ENCODE data around the gene FBXL7.

FBXL7 gene

DNA sequence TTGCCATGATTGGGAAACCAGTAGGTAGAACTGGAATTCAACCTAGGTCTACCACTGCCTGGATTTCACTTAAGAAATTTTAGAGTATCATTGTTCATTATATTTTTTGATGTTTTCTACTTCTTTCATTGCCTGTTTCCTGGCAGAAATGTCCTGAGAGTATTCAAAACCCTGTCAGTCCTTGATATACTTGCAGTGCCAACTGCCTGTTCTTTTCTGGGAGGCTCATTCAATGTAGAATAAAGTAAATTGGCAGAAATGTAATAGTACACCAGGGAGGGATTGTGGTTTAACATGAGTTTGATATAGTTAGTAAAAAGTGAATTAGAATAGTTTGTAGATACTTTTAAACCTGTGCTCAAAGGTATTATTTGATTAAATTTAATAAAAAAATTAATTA, 286.3 kb downstream of the FBXL7 start:
- Histone ChIP-seq H3K9me3 (ENCODE audit: insufficient read depth, low read depth, low read length) (no peaks in the 10 kb centered on the region), H2AFZ (ENCODE audit: low read length) (no peak overlapping the region), H3K79me2 (ENCODE audit: insufficient read depth, low read length) (no peaks in the 10 kb centered on the region), H3K9ac (ENCODE audit: low read depth, low read length, poor library complexity, severe bottlenecking) (no peak overlapping the region), H3K4me1 (ENCODE audit: insufficient read depth, low read length, poor library complexity, severe bottlenecking) (no peaks in the 10 kb centered on the region), H3F3A (ENCODE audit: low read depth) (no peaks in the 10 kb centered on the region), H3K4me2 (ENCODE audit: low read depth, low read length, poor library complexity, severe bottlenecking) (no peak overlapping the region), H3K9me2 (replicated peaks; ENCODE audit: low read depth, low read length) (no peaks in the 10 kb centered on the region), H3K27me3 (ENCODE audit: insufficient read depth, low read length, poor library complexity, severe bottlenecking) (no peaks in the 10 kb centered on the region), H4K20me1 (ENCODE audit: insufficient read depth, low read length, poor library complexity, severe bottlenecking) (no peaks in the 10 kb centered on the region), H3K4me3 (ENCODE audit: low read length, poor library complexity, severe bottlenecking) (no peak overlapping the region), H3K36me3 (ENCODE audit: insufficient read depth, low read length) (no peaks in the 10 kb centered on the region)
- TF ChIP-seq EZH2phosphoT487 (IDR thresholded peaks at IDR 0.05; ENCODE audit: borderline replicate concordance) = no peak
- TF ChIP-seq, protein P1, sequence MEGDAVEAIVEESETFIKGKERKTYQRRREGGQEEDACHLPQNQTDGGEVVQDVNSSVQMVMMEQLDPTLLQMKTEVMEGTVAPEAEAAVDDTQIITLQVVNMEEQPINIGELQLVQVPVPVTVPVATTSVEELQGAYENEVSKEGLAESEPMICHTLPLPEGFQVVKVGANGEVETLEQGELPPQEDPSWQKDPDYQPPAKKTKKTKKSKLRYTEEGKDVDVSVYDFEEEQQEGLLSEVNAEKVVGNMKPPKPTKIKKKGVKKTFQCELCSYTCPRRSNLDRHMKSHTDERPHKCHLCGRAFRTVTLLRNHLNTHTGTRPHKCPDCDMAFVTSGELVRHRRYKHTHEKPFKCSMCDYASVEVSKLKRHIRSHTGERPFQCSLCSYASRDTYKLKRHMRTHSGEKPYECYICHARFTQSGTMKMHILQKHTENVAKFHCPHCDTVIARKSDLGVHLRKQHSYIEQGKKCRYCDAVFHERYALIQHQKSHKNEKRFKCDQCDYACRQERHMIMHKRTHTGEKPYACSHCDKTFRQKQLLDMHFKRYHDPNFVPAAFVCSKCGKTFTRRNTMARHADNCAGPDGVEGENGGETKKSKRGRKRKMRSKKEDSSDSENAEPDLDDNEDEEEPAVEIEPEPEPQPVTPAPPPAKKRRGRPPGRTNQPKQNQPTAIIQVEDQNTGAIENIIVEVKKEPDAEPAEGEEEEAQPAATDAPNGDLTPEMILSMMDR (conservative IDR thresholded peaks at IDR 0.05; ENCODE audit: low read length) = no peak

DNA sequence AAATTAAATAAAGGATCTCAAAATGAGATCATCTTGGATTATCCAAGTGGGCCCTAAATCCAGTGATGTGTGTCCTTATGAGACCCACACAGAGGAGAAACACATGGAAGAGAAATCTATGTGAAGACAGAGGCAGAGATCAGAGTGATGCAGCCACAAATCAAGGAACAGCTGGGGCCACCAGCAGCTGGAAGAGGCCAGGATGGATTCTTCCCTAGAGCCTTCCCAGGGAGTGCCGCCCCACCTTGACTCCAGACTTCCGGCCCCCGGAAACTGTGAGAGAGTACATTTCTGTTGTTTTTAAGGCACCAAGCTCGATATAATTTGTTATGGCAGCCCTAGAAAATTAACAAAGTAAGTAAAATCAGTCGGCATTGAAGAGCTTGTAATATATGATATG, 286.9 kb downstream of the FBXL7 start:
- H3K4me3 ChIP-seq (ENCODE audit: low read length, poor library complexity, severe bottlenecking) = no peak overlapping the region
- no peak overlapping the region for H3K4me2 ChIP-seq (ENCODE audit: low read depth, low read length, poor library complexity, severe bottlenecking)
- H3F3A ChIP-seq (ENCODE audit: low read depth) = no peaks in the 10 kb centered on the region
- no peaks in the 10 kb centered on the region for H3K4me1 ChIP-seq (ENCODE audit: insufficient read depth, low read length, poor library complexity, severe bottlenecking)
- H2AFZ ChIP-seq (ENCODE audit: low read length) = no peak overlapping the region
- no peaks in the 10 kb centered on the region for H3K36me3 ChIP-seq (ENCODE audit: insufficient read depth, low read length)
- no peaks in the 10 kb centered on the region for H3K9me2 ChIP-seq (replicated peaks; ENCODE audit: low read depth, low read length)
- no peaks in the 10 kb centered on the region for H3K79me2 ChIP-seq (ENCODE audit: insufficient read depth, low read length)
- TF ChIP-seq EZH2phosphoT487 (IDR thresholded peaks at IDR 0.05; ENCODE audit: borderline replicate concordance) = no peak
- TF ChIP-seq, protein P1 (conservative IDR thresholded peaks at IDR 0.05; ENCODE audit: low read length) = no peak
- no peaks in the 10 kb centered on the region for H3K9me3 ChIP-seq (ENCODE audit: insufficient read depth, low read depth, low read length)
- H4K20me1 ChIP-seq (ENCODE audit: insufficient read depth, low read length, poor library complexity, severe bottlenecking) = no peaks in the 10 kb centered on the region
- H3K9ac ChIP-seq (ENCODE audit: low read depth, low read length, poor library complexity, severe bottlenecking) = no peak overlapping the region
- H3K27me3 ChIP-seq (ENCODE audit: insufficient read depth, low read length, poor library complexity, severe bottlenecking) = no peaks in the 10 kb centered on the region

DNA sequence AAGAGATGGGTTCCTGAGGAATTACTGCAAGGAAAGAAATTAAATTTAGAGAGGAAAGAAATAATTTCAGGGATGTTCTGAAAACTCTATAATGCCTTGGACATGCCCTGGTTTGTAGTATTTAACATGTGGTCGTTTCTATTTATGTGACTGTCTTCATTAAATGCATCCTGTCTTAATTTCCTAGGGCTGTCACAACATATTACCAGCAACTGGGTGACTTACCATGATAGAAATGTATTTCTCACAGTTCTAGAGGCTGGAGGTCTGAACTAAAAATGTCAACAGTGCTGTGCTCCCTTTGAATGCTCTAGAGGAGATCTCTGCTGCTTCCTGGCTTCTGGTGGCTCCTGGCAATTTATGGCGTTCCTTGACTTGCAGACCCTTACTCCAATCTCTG, 287.7 kb downstream of the FBXL7 start:
- no peaks in the 10 kb centered on the region for H4K20me1 ChIP-seq (ENCODE audit: insufficient read depth, low read length, poor library complexity, severe bottlenecking)
- H3K4me3 ChIP-seq (ENCODE audit: low read length, poor library complexity, severe bottlenecking) = no peak overlapping the region
- no peaks in the 10 kb centered on the region for H3K9me2 ChIP-seq (replicated peaks; ENCODE audit: low read depth, low read length)
- TF ChIP-seq EZH2phosphoT487 (IDR thresholded peaks at IDR 0.05; ENCODE audit: borderline replicate concordance) = no peak
- TF ChIP-seq, protein P1 (conservative IDR thresholded peaks at IDR 0.05; ENCODE audit: low read length) = no peak
- H3K79me2 ChIP-seq (ENCODE audit: insufficient read depth, low read length) = no peaks in the 10 kb centered on the region
- no peak overlapping the region for H3K4me2 ChIP-seq (ENCODE audit: low read depth, low read length, poor library complexity, severe bottlenecking)
- H3K4me1 ChIP-seq (ENCODE audit: insufficient read depth, low read length, poor library complexity, severe bottlenecking) = no peaks in the 10 kb centered on the region
- H2AFZ ChIP-seq (ENCODE audit: low read length) = no peak overlapping the region
- no peaks in the 10 kb centered on the region for H3F3A ChIP-seq (ENCODE audit: low read depth)
- H3K9ac ChIP-seq (ENCODE audit: low read depth, low read length, poor library complexity, severe bottlenecking) = no peak overlapping the region
- H3K9me3 ChIP-seq (ENCODE audit: insufficient read depth, low read depth, low read length) = no peaks in the 10 kb centered on the region
- H3K36me3 ChIP-seq (ENCODE audit: insufficient read depth, low read length) = no peaks in the 10 kb centered on the region
- H3K27me3 ChIP-seq (ENCODE audit: insufficient read depth, low read length, poor library complexity, severe bottlenecking) = no peaks in the 10 kb centered on the region
